A673 (cell line): ENCODE data around the gene RGCC.
A peak's percentile ranks its signal among the peaks of the same experiment; 100 is the strongest.

ENCODE experiments used
- EZH2 ChIP-seq: fragments of 200-600 bp; sonication (generic); IDR thresholded peaks from 2 replicates; pipeline ENCODE4 v1.6.1; 2017; ENCODE audit warnings: borderline replicate concordance, low read depth, mild to moderate bottlenecking, mixed read lengths, antibody characterized with exemption, low read length; ENCODE audit not compliant: poor library complexity, severe bottlenecking
- TF ChIP-seq, protein P1 (sequence below): fragments of 300-800, 200-600 bp; sonication (generic); conservative IDR thresholded peaks from 2 replicates; pipeline ENCODE4 v1.5.1; 2017; ENCODE audit warnings: low read depth, mild to moderate bottlenecking, antibody characterized with exemption, low read length, moderate library complexity, mixed read lengths

DNA sequence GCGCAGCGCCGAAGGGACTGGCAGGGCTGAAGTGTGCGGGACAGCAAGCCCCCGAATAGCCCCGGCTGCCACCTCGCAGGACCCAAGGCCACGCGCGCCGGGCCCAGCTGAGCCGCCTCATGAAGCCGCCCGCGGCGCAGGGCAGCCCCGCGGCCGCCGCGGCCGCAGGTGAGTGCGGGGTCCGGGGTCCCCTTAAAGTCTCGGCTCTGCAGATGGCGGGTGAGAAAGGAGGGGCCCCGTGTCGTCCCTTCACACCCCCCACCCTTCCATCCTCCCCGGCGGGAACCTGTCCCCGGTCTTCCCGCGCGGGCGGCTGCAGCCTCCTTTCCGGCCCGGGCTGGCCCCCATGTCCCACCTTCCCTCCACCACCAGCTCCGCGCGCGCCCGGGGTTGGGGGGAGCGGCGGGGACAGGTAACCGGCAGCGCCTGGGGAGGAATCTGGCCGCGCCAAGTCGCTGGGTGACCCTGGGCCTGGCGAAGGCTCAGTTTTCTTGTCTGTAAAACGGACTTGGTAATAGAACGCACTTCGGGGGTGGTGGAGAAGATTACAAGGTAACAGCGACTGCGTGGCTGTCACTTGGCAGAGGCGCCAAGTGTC lies 338 bp downstream of the RGCC start:
- TF ChIP-seq, protein P1, sequence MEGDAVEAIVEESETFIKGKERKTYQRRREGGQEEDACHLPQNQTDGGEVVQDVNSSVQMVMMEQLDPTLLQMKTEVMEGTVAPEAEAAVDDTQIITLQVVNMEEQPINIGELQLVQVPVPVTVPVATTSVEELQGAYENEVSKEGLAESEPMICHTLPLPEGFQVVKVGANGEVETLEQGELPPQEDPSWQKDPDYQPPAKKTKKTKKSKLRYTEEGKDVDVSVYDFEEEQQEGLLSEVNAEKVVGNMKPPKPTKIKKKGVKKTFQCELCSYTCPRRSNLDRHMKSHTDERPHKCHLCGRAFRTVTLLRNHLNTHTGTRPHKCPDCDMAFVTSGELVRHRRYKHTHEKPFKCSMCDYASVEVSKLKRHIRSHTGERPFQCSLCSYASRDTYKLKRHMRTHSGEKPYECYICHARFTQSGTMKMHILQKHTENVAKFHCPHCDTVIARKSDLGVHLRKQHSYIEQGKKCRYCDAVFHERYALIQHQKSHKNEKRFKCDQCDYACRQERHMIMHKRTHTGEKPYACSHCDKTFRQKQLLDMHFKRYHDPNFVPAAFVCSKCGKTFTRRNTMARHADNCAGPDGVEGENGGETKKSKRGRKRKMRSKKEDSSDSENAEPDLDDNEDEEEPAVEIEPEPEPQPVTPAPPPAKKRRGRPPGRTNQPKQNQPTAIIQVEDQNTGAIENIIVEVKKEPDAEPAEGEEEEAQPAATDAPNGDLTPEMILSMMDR = no peak
- TF ChIP-seq EZH2 = peak; percentile 60
